Retinal pigment epithelial cell (primary cell): ENCODE results near the gene HOXD13.

ENCODE experiments used
- DNase-seq: peaks from one replicate; pipeline ENCODE4 v3.0.0-alpha.2; 2010; ENCODE audit warnings: low read depth
- H3K4me3 ChIP-seq: 2 replicates; pipeline ENCODE4 v1.5.1; 2011; ENCODE audit warnings: mild to moderate bottlenecking, low read length, control low read depth, moderate library complexity
- CTCF ChIP-seq: conservative IDR thresholded peaks from 2 replicates; pipeline ENCODE4 v1.5.1; 2011; ENCODE audit warnings: low read depth, low read length, control low read depth, inconsistent platforms

Gene HOXD13

GRCh38 chr2:176138923-176139660, 46.6 kb downstream of the HOXD13 start:
- no peak for DNase-seq
- TF ChIP-seq CTCF, result no peak
- no peak overlapping the region for H3K4me3 ChIP-seq

DNA sequence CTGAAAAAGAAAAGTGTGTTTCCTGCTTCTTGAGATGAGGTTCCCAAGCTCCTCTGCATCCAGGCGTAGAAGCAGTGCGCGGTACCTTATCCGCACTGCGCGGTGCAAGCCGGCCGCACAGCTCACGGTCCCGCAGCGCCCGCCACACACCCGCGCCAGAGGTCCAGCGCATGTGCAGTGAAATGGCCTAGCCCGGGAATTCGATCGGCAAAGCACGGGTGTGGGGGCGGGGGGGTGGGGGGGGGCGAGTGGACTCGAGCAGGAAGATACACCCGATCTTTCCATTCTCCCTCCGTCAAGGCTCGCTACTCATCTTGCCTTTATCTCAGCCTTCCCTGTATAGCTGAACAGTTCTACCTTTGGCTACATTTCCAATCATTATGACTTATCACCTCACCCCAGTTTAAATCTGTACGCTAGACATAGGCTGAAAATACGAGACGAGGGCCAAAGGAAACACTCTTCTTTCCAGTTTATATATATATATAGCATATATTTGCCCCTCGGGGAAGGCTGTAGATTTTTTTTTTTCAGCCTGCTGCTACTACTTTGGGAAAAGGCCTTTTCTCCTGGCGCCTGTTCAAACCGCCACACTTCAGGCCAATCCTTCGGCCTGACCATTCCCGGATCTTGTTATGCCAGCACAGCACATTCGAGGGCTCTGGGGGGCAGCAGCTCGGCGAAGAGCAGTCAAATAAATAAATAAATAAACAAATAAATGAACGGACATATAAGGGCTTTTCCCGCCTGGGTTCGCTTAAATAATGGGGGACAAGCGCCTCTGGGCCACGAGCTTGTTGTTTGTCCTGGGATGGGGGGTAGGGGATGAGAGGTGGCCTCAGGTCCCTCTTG, 47.4 kb downstream of the HOXD13 start:
- no peak for DNase-seq
- H3K4me3 ChIP-seq, result no peak overlapping the region
- TF ChIP-seq CTCF, result no peak

DNA sequence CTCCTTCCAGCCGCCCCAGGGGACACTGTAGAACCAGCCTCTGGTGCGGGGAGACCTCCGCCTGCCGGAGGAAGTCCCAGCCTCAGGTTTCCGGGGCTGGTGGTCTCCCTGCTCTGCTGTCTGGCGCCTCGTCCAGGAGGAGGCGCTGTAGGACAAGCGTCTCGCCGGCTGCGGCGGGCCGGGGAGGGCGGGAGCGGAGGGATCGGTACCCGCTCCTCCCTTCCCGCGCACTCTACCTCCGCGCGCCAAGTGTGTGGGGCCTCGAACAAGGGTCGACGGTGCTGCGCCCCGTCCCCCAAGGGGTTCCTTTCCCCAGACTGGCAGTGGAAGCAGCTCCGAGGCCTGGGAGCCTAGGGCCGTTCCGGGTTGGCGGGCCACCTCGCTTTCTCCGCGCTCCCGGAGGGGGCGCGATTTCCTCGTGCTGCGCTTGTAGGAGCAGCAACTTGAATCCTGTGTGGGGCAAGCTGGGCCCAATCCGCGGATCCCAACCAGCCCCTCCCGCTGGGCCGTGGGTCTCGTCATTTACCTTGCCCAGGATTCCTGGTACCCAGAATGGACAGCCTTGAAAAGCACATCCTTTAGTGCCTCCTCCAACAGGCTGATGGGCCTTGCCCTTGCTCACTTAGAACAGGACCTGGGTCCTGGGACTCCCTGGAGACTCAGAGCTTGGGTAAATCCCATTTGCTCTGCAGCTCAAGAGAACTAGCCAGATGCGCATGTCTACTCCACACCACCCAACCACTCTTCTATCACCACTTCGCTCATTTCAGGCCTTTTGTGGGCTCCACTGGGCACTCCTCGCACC, 48.2 kb downstream of the HOXD13 start:
- DNase-seq, result no peak
- peak; percentile 68 for TF ChIP-seq CTCF
- no peak overlapping the region for H3K4me3 ChIP-seq

GRCh38 chr2:176142281-176142680, 49.8 kb downstream of the HOXD13 start:
- TF ChIP-seq CTCF, result no peak
- no peak overlapping the region for H3K4me3 ChIP-seq
- DNase-seq, result no peak
